ENCODE results near the gene SFI1. TPM values are rescaled to one million over a fixed set of nuclear protein-coding genes. Genes with fewer than 3 reads are reported as not detected.
A peak's percentile ranks its signal among the peaks of the same experiment; 100 is the strongest.

SFI1 gene
- total and polyA plus RNA-seq, 2 of the 4 experiments (the other 2 are of a cell fraction): 9.9 to 12.0 TPM

DNA sequence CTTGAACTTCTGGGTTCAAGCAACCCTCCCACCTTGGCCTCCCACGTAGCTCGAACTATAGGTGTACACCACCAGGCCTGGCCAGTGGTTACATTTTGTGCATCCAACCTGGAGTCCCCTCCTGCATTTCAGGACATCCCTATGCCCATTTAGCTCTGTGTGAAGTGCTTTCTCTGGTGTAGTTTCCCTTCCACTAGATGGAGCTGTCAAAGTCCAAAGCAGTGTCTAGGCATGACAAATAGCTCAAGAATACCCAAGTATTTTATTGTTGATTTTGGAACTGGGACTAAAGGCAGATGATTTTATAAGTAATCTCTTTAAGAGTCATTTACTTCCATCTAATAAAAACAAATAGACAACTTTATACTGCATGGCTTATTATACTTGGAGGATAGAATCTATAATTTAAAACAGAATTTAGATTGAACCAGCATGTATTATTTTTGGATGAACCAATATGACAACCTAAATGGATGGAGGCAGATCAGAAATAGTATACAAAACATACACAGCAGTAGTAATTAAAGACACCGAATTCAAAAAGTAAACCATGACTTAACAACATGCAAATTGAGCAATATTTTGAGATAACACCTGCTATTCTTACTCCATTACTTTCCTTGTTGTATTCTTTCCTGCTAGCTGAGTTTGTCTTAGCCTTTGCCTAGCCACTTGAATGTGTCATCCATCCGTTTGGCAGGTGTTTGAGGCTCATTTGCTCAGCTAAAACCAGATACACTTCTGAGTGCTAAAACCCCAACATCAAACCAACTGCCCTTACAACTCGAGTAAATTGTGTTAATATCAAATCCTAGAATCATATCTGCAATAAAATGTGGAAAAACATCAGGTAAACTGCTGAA is 44.4 kb upstream of the SFI1 start:
- Histone ChIP-seq H3K18ac (ENCODE audit: low read depth, low read length) (no peak overlapping the region), H3K14ac (replicated peaks; ENCODE audit: low read depth, low read length) (no peak overlapping the region), H3K4me3 (ENCODE audit: insufficient read depth, low read depth, low read length) (no peak overlapping the region), H3K36me3 (ENCODE audit: control insufficient read depth, insufficient read depth, low read length) (peaks cover 24% of the 10 kb centered on the region), H2BK15ac (ENCODE audit: low read depth, low read length) (no peak overlapping the region), H3K4ac (ENCODE audit: low read depth, low read length) (no peak overlapping the region), H3K4me1 (ENCODE audit: control insufficient read depth, insufficient read depth, low read length) (no peaks in the 10 kb centered on the region), H4K91ac (ENCODE audit: insufficient read depth, low read depth, low read length) (no peak overlapping the region), H2BK5ac (ENCODE audit: low read depth, low read length, poor library complexity, severe bottlenecking) (no peak overlapping the region), H3K56ac (ENCODE audit: extremely low read depth, insufficient read depth, low read length) (no peak overlapping the region), H3K27ac (ENCODE audit: insufficient read depth, low read length) (no peak overlapping the region), H3K4me2 (ENCODE audit: low read depth, low read length) (no peak overlapping the region), H3K9ac (ENCODE audit: low read depth, low read length) (no peak overlapping the region), H3K9me1 (ENCODE audit: insufficient read depth, low read length) (no peaks in the 10 kb centered on the region), H4K8ac (ENCODE audit: low read depth in 2 of 2, low read length in 2 of 2) (no peak overlapping the region), H2AFZ (replicated peaks; ENCODE audit: low read length, poor library complexity) (no peak overlapping the region), H2BK20ac (ENCODE audit: low read depth, low read length) (no peak overlapping the region), H3K27me3 (ENCODE audit: control insufficient read depth, insufficient read depth, low read length) (no peaks in the 10 kb centered on the region), H2BK120ac (ENCODE audit: low read depth, low read length) (no peak overlapping the region), H3K79me1 (ENCODE audit: low read depth in 1 of 2, low read length in 2 of 2) (peaks cover 7 to 15% of the 10 kb centered on the region in 2 experiments; a peak in 3 of 4 replicates), H3K9me3 (ENCODE audit: control insufficient read depth, insufficient read depth, low read length) (no peaks in the 10 kb centered on the region), H4K5ac (ENCODE audit: low read depth, low read length) (no peak overlapping the region), H3K23ac (ENCODE audit: low read depth, low read length) (no peak overlapping the region), H2AK9ac (replicated peaks; ENCODE audit: low read depth, low read length, poor library complexity) (peak overlapping the region; percentile 84), H4K20me1 (ENCODE audit: insufficient read depth, low read length) (peaks cover 9% of the 10 kb centered on the region; the same call in 1 of the 2 replicates), H2AK5ac (ENCODE audit: low read depth, low read length) (no peak overlapping the region)
- TF ChIP-seq ELK1 (IDR thresholded peaks at IDR 0.05; ENCODE audit: borderline replicate concordance, low read depth, low read length) (no peak), MXI1 (IDR thresholded peaks at IDR 0.05; ENCODE audit: borderline replicate concordance, low read depth, low read length) (no peak), SMC3 (IDR thresholded peaks at IDR 0.05; ENCODE audit: low read depth, low read length) (peak; percentile 53), MAFK (IDR thresholded peaks at IDR 0.05; ENCODE audit: low read depth, low read length) (no peak), CHD1 (IDR thresholded peaks at IDR 0.05; ENCODE audit: low read depth, low read length) (no peak), BHLHE40 (IDR thresholded peaks at IDR 0.05; ENCODE audit: low read depth, low read length) (no peak), RFX5 (IDR thresholded peaks at IDR 0.05; ENCODE audit: low read depth, low read length) (no peak), NFE2L2 (IDR thresholded peaks at IDR 0.05; ENCODE audit: low read depth, low read length) (no peak), USF2 (IDR thresholded peaks at IDR 0.05; ENCODE audit: low read depth, low read length) (no peak), RAD21 (IDR thresholded peaks at IDR 0.05; ENCODE audit: low read length) (peak; percentile 44), MAZ (IDR thresholded peaks at IDR 0.05; ENCODE audit: borderline replicate concordance, low read depth, low read length) (no peak), POLR2A (IDR thresholded peaks at IDR 0.05; ENCODE audit: low read depth, low read length) (no peak), CTCF (conservative IDR thresholded peaks at IDR 0.05; ENCODE audit: low read depth, low read length) (peak; percentile 58), FOS (IDR thresholded peaks at IDR 0.05; ENCODE audit: low read depth, low read length) (no peak)
- CTCF ChIA-PET: interaction anchor here (0.5 to 1.5 kb wide), 8 partner anchors 12 to 179 kb away, joined by 3 to 8 read pairs (median 5); no protein-coding TSS in a partner anchor
- no CpG with 5 or more reads among the region's 5 CpGs for WGBS, 2 experiments (ENCODE audit: extremely low coverage in 2 of 2, insufficient read length in 1 of 2)
- in situ Hi-C loops (cut with MboI; ENCODE audit: low sequenced_read_pairs): no loop called here
- dilution Hi-C loops (cut with HindIII; ENCODE audit: low sequenced_read_pairs, unreplicated experiment): no loop called here
- POLR2A ChIA-PET (ENCODE audit: unreplicated experiment): no interaction called here
- peak; percentile 82 for ATAC-seq (ENCODE audit: low read depth)
- BruUV-seq (replicated peaks): no TSS peak
- peak; percentile 59 for DNase-seq
- intact Hi-C loops (cut with micrococcal nuclease): loop anchor here (1.0 kb wide), 1 partner anchor 182 kb away; no protein-coding TSS in a partner anchor

Measured in IMR-90 (cell line).